ENCODE measurements around the gene SOHLH1. TPM values are rescaled to one million over a fixed set of nuclear protein-coding genes. Genes with fewer than 3 reads are reported as not detected.

The SOHLH1 gene
- total and polyA plus RNA-seq, 2 of the 4 experiments (the other 2 are of a cell fraction) = not detected

- DNase-seq (no peak), ATAC-seq (ENCODE audit: low read depth) (no peak)
- Histone ChIP-seq H3K4me3 (ENCODE audit: insufficient read depth, low read depth, low read length) (no peak overlapping the region), H3K56ac (ENCODE audit: extremely low read depth, insufficient read depth, low read length) (no peak overlapping the region), H3K9me1 (ENCODE audit: insufficient read depth, low read length) (no peaks in the 10 kb centered on the region), H3K36me3 (ENCODE audit: control insufficient read depth, insufficient read depth, low read length) (no peaks in the 10 kb centered on the region), H4K8ac (ENCODE audit: low read depth in 2 of 2, low read length in 2 of 2) (no peak overlapping the region), H4K91ac (ENCODE audit: insufficient read depth, low read depth, low read length) (no peak overlapping the region), H3K9me3 (ENCODE audit: control insufficient read depth, insufficient read depth, low read length) (no peaks in the 10 kb centered on the region), H2BK20ac (ENCODE audit: low read depth, low read length) (no peak overlapping the region), H2AK9ac (replicated peaks; ENCODE audit: low read depth, low read length, poor library complexity) (no peak overlapping the region), H3K27me3 (ENCODE audit: control insufficient read depth, insufficient read depth, low read length) (peaks cover 39% of the 10 kb centered on the region), H3K9ac (ENCODE audit: low read depth, low read length) (no peak overlapping the region), H3K18ac (ENCODE audit: low read depth, low read length) (no peak overlapping the region), H3K14ac (replicated peaks; ENCODE audit: low read depth, low read length) (no peak overlapping the region), H4K5ac (ENCODE audit: low read depth, low read length) (no peak overlapping the region), H4K20me1 (ENCODE audit: insufficient read depth, low read length) (no peaks in the 10 kb centered on the region; the same call in 1 of the 2 replicates), H2BK15ac (ENCODE audit: low read depth, low read length) (no peak overlapping the region), H2BK120ac (ENCODE audit: low read depth, low read length) (no peak overlapping the region), H3K79me1 (ENCODE audit: low read depth in 1 of 2, low read length in 2 of 2) (no peaks in the 10 kb centered on the region), H2AK5ac (ENCODE audit: low read depth, low read length) (no peak overlapping the region), H3K4me1 (ENCODE audit: control insufficient read depth, insufficient read depth, low read length) (no peaks in the 10 kb centered on the region), H3K4me2 (ENCODE audit: low read depth, low read length) (no peak overlapping the region), H3K27ac (ENCODE audit: insufficient read depth, low read length) (no peak overlapping the region), H3K4ac (ENCODE audit: low read depth, low read length) (no peak overlapping the region), H2AFZ (replicated peaks; ENCODE audit: low read length, poor library complexity) (no peak overlapping the region), H3K23ac (ENCODE audit: low read depth, low read length) (no peak overlapping the region), H2BK5ac (ENCODE audit: low read depth, low read length, poor library complexity, severe bottlenecking) (no peak overlapping the region)
- BruUV-seq (replicated peaks) = no TSS peak
- WGBS, 2 experiments (ENCODE audit: extremely low coverage in 2 of 2, insufficient read length in 1 of 2) = 48% methylated on average over 8 of the region's 28 CpGs; no CpG with 5 or more reads in 1 of the 2 experiments
- dilution Hi-C loops (cut with HindIII; ENCODE audit: low sequenced_read_pairs, unreplicated experiment) = no loop called here
- in situ Hi-C loops (cut with MboI; ENCODE audit: low sequenced_read_pairs) = no loop called here
- ChIA-PET CTCF (no interaction called here), POLR2A (ENCODE audit: unreplicated experiment) (no interaction called here)
- intact Hi-C loops (cut with micrococcal nuclease) = no loop called here
- TF ChIP-seq SMC3 (IDR thresholded peaks at IDR 0.05; ENCODE audit: low read depth, low read length) (no peak), RFX5 (IDR thresholded peaks at IDR 0.05; ENCODE audit: low read depth, low read length) (no peak), MAFK (IDR thresholded peaks at IDR 0.05; ENCODE audit: low read depth, low read length) (no peak), MXI1 (IDR thresholded peaks at IDR 0.05; ENCODE audit: borderline replicate concordance, low read depth, low read length) (no peak), BHLHE40 (IDR thresholded peaks at IDR 0.05; ENCODE audit: low read depth, low read length) (no peak)
Measured at GRCh38 chr9:135739271-135740220, 40.3 kb upstream of the SOHLH1 start.
